Measurements from ENCODE around the gene FOXP1.

Gene FOXP1

GRCh38 chr3:71450162-71450561 is 133.4 kb downstream of the FOXP1 start:
- in situ Hi-C loops (cut with HindIII; ENCODE audit: low pct_ligation_motif_present, low sequenced_read_pairs), result no loop called here
- Histone ChIP-seq H3K27me3 (replicated peaks) (no peaks in the 10 kb centered on the region), H3K36me3 (replicated peaks) (no peaks in the 10 kb centered on the region), H3K27ac (no peak overlapping the region), H3K4me3 (ENCODE audit: low read depth, low read length) (no peak overlapping the region)
- DNase-seq, result no peak
- TF ChIP-seq CTCF (IDR thresholded peaks at IDR 0.05; ENCODE audit: low read depth, low read length, missing control alignments), result no peak

DNA sequence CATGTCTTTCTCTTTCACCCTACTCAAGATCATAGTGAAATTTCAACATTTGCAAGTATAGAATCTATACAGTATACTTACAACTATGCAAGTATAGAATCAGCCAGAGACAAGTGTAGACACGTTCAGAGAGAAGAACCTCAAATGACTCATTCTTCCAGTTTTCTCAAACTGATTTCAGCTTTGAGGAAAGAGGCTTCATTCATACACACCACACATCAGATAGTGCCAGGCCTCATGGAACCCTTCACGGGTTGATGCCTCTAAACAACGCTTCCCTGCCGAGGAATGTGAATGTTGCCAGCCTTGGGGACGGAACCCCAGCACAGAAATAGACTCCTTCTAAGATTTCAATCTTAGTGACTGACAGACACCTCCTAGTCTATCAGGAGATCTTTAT is 135.7 kb downstream of the FOXP1 start:
- Histone ChIP-seq H3K36me3 (replicated peaks) (no peaks in the 10 kb centered on the region), H3K27ac (no peak overlapping the region), H3K4me3 (ENCODE audit: low read depth, low read length) (no peak overlapping the region), H3K27me3 (replicated peaks) (no peaks in the 10 kb centered on the region)
- TF ChIP-seq CTCF (IDR thresholded peaks at IDR 0.05; ENCODE audit: low read depth, low read length, missing control alignments), result no peak
- no peak for DNase-seq
- in situ Hi-C loops (cut with HindIII; ENCODE audit: low pct_ligation_motif_present, low sequenced_read_pairs), result no loop called here

DNA sequence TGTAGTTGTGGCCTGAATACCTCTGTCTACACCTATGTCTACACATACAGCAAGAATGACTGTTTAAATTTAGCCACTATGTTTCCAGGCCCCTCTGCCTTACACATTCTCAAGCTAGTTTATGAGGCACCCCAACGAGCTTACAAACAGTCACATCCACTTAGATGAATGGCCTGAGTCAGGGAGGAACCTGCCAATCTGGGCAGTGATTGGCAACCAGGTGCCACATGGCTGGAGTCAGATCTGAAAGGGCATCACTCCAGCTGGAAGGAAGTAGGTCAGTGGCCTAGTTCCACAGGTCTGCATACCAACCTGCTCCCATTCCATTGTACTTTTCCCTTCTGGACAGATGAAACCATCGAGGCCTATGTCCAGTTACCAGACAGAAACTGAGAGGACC is 136.3 kb downstream of the FOXP1 start:
- no peak for DNase-seq
- H3K4me3 ChIP-seq (ENCODE audit: low read depth, low read length), result no peak overlapping the region
- no peaks in the 10 kb centered on the region for H3K27me3 ChIP-seq (replicated peaks)
- in situ Hi-C loops (cut with HindIII; ENCODE audit: low pct_ligation_motif_present, low sequenced_read_pairs), result no loop called here
- H3K27ac ChIP-seq, result no peak overlapping the region
- TF ChIP-seq CTCF (IDR thresholded peaks at IDR 0.05; ENCODE audit: low read depth, low read length, missing control alignments), result no peak
- H3K36me3 ChIP-seq (replicated peaks), result no peaks in the 10 kb centered on the region

- no peaks in the 10 kb centered on the region for H3K27me3 ChIP-seq (replicated peaks)
- H3K36me3 ChIP-seq (replicated peaks), result no peaks in the 10 kb centered on the region
- no peak overlapping the region for H3K27ac ChIP-seq
- no peak overlapping the region for H3K4me3 ChIP-seq (ENCODE audit: low read depth, low read length)
- DNase-seq, result no peak
- in situ Hi-C loops (cut with HindIII; ENCODE audit: low pct_ligation_motif_present, low sequenced_read_pairs), result no loop called here
- no peak for TF ChIP-seq CTCF (IDR thresholded peaks at IDR 0.05; ENCODE audit: low read depth, low read length, missing control alignments)
These were observed 136.8 kb downstream of the FOXP1 start for GRCh38 chr3:71446734-71447133.

DNA sequence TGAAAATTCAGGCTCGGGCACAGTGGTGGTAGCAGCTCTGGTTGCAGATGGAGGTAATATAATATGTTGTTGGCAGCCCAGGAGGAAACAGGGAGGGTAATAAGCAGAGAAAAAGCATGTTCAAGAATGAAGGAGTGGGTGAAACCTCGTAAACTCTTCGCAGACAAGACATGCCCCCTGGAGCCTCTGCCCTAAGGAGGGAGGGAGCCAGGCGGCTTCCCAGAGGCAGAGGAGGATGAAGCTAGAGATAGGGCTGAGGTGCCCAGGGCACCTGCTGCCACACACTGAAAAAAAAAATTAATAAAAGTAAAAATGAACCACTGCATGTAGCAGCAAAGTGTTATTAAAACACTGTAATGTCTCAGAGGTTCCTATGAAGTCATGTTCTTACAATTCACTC is 137.3 kb downstream of the FOXP1 start:
- in situ Hi-C loops (cut with HindIII; ENCODE audit: low pct_ligation_motif_present, low sequenced_read_pairs), result no loop called here
- TF ChIP-seq CTCF (IDR thresholded peaks at IDR 0.05; ENCODE audit: low read depth, low read length, missing control alignments), result no peak
- Histone ChIP-seq H3K4me3 (ENCODE audit: low read depth, low read length) (no peak overlapping the region), H3K27me3 (replicated peaks) (no peaks in the 10 kb centered on the region), H3K27ac (no peak overlapping the region), H3K36me3 (replicated peaks) (no peaks in the 10 kb centered on the region)
- DNase-seq, result no peak

GRCh38 chr3:71444861-71445259 is 138.7 kb downstream of the FOXP1 start:
- Histone ChIP-seq H3K27ac (no peak overlapping the region), H3K4me3 (ENCODE audit: low read depth, low read length) (no peak overlapping the region), H3K27me3 (replicated peaks) (no peaks in the 10 kb centered on the region), H3K36me3 (replicated peaks) (no peaks in the 10 kb centered on the region)
- TF ChIP-seq CTCF (IDR thresholded peaks at IDR 0.05; ENCODE audit: low read depth, low read length, missing control alignments), result no peak
- in situ Hi-C loops (cut with HindIII; ENCODE audit: low pct_ligation_motif_present, low sequenced_read_pairs), result no loop called here
- DNase-seq, result no peak
